ENCODE measurements around the gene BLID.

DNA sequence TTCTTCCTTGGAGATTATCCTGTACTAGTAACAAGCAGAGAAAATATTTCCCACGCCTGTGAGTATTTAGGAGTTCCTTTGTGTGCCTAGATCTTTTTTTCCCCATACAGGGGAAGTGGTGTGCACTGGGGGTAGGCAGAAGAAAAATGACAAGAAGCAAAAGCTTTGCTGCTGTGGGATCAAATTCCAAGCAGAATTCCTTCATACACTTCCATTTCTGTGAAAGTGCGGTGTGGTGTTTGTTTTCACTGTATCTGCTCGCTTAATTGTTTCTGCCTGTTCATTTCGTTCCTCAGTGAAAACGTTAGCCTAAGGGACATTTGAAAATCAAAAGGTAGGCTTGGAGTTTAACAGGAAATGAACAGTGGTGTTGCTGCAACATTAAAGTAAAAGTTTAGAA is 47.9 kb downstream of the BLID start:
- TF ChIP-seq POLR2A (IDR thresholded peaks at IDR 0.05): no peak
- TF ChIP-seq, protein P1, sequence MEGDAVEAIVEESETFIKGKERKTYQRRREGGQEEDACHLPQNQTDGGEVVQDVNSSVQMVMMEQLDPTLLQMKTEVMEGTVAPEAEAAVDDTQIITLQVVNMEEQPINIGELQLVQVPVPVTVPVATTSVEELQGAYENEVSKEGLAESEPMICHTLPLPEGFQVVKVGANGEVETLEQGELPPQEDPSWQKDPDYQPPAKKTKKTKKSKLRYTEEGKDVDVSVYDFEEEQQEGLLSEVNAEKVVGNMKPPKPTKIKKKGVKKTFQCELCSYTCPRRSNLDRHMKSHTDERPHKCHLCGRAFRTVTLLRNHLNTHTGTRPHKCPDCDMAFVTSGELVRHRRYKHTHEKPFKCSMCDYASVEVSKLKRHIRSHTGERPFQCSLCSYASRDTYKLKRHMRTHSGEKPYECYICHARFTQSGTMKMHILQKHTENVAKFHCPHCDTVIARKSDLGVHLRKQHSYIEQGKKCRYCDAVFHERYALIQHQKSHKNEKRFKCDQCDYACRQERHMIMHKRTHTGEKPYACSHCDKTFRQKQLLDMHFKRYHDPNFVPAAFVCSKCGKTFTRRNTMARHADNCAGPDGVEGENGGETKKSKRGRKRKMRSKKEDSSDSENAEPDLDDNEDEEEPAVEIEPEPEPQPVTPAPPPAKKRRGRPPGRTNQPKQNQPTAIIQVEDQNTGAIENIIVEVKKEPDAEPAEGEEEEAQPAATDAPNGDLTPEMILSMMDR (IDR thresholded peaks at IDR 0.05 in 4 of 5, conservative IDR thresholded peaks at IDR 0.05 in 1 of 5): no peak

All from gastrocnemius medialis (tissue), 4 donors.